ENCODE data around the gene P4HA3.

Gene P4HA3

DNA sequence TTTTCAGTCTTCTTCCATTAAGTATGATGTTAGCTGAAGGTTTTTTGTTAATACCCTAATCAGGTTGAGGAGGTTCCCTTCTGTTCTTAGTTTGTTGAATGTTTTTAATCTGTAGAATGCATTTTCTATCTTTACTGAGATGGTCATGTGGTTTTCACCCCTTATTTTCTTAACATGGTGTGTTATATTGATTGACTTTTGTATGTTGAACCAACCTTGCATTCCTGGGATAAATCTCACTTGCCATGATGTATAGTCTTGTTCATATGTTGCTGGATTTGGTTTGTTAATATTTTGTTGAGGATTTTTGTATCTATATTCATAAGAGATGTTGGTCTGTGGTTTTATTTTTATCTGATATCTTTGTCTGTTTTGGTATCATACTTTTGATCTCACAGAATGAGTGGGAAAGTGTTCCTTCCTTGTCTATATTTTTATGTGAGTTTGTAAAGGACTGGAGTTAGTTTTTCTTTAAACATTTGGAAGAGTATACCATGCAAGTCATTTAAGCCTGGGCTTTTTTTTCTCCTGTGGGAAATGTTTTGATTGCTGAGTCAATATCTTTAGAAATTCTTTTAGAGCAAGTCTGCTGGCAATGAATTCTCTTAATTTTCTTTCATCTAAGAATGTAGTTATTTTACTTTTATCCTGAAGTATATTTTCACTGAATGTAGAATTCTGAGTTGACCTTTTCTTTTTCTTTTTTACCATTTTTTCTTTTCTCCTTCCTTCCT lies 5.5 kb upstream of the P4HA3 start:
- DNase-seq: no peak

DNA sequence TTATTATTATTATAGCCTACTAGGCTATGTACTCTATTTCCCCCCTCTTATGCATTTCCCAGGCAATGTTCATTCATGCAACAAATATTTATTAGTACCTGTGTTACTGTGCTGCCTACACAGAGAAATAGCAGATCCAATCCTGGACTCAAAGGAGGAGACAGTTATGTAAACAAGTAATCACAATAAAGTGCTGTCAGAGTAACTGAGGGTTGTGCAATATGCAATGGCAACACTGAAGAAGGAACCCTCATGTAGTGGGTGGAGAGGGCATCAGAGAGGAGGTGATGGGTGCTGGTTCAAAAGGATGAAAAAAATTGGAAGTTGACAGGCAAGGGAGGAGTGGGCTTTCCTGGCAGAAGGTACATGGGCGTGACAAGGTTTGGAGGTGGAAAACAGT lies 886 bp upstream of the P4HA3 start:
- DNase-seq: no peak

DNA sequence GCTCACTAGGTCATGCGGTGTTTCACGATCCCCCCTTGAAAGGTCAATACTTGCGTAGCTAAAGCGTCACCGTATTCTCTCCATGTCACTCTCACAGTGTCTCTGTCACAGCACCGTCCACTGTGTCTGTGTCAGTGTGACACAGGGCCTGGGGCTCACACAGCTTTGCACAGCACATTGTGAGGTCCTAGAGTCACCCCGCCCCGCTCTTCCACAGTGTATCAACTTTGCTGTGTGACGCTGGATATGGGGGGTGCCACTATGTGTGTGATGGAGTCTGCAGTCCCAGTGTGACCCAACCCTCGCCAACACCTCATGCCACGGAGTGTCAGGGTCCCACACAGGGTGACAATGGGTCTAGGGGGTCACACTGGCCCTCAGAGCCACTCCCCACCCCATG lies 583 bp downstream of the P4HA3 start:
- DNase-seq: no peak

DNA sequence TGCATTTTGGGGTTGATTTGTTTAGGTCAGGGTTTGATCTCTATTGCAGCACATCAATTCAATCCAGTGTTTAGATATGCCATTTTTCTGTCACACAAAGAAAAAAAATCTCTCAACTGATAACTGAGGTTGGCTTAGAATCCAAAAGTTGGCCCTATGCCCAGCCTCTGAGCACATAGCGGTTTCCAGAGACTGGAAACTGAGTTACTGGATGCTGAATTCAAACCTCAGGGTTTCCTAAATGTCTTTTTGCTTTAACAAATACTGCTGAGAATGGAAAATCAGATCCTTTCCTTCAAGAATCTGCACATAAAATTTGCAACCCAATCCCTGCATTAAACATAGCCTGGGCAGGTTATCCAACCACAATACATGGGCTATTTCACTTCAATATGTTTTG lies 4.0 kb downstream of the P4HA3 start:
- DNase-seq: no peak

DNA sequence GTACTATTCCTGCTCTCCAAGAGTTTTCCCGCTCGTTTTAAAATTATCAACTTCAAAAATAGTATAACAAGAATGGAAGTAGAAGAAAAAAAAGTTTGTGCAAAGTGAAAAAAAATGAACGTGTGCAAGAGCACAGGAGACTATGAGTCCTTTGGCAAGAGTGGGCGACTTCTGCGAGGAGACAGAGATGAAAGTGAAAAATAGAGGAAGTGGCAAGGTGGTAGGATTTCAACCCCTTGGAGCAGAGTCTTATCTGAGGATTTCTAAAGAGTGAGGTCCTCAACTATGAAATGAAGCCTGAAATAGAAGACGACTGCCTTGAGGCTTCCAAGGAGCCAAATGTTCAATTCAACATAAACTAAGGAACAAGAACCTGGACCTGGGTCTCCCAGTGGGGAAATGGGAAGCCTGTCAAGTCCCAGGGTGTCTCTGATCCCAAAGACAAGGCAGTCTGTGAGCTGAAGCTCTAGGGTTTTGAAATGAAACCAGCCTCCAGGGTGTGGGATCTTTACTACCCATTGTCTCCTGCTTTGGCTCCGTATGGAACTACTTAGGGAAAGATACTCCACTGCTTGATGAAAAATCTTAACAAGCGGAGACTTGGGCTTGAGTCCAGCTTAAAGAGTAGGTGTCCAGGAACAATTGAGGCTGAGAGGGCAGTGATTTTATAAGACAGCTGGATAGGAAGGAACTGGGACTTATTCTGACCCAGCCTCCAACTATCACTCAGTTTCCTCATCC lies 4.8 kb downstream of the P4HA3 start:
- DNase-seq: peak; percentile 32

DNA sequence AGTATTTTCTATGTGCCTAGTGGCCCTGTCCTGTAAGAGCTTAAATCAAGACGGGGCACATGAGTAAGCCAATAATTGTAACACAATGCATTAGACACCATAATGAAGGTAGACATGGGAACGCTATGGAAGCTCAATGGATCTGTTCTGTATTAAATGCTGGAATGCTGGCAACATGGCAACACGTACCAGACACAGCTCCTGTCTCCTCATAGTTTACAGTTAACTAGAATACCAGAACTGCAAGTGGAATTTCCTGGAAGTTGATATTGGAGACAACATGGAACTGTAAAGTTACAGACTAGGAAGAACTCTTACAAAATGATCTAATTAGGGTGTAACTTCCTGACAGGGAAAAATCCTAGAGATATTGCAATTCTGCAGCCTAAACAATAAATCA lies 12.4 kb downstream of the P4HA3 start:
- DNase-seq: no peak

DNA sequence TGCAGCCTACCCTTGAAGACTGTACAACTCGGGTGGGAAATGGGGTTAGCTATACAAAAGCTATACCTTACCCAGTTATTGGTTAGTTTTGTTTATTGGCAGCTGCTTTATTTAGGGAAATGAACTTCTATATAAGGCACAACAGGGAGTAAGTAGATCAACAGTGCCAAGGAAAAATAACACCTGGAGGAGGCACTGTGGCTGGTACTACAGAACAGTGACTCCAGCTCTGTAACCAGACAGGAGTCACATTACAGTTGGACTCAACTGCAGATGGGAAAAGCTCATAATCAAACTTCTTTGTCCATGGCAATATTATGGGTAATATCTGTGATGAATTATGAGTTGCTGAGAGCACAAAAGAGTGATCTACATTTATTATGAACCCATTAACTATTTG lies 14.0 kb downstream of the P4HA3 start:
- no peak for DNase-seq

DNA sequence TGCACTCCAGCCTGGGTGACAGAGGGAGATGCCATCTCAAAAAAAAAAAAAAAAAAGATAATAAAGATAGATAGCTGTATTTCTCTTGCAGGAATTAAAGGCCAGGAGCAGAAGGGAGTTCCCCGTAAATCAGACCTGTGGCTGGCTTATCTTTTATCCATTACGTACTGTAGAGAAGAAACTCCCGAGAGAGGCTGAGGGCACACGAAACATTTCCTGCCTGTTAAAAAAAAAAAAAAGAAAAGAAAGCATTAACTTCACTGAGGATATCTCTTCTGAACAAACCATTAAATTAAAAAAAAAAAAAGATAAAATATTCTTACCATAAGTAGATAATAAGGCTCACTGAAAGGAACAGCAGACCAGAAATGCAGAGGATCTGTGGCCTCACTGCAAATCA lies 22.5 kb downstream of the P4HA3 start:
- no peak for DNase-seq

DNA sequence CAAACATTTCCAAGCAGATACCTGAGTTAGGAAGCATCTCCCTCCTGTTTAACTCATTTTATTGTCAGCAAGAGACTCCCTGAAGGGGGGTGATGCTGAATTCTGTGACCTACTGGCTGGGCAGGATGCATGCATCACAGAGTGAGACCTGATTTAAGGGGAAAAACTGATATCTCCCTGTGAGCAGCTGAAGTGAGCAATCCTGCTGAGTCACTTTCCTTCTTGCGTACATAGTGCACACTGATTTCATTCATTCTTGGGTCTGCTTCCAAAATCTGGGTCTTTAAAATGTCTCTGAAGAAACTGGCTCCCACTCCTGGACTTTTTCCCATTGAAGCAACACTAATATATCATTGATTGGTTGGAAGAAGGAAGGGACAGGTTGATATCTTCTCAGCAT lies 23.3 kb downstream of the P4HA3 start:
- DNase-seq: no peak

DNA sequence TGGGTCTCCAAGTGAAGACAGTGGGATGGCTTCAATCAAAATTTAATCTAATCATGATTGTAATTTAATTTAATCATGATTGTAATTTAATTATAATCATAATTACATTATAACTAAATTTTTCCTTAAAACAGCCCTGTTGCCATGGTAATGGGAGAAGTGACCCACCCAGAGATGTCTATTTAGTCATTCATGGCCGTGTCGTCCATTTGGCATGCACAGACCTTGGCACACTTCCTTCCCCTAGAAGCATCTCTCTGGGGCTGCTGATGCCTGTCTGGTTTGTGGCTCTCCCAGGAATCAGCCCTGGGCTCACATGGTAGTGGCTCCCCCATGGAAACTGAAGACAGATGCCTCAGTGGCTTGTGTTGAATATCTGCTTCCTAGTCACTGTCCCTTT lies 27.0 kb downstream of the P4HA3 start:
- DNase-seq: no peak

DNA sequence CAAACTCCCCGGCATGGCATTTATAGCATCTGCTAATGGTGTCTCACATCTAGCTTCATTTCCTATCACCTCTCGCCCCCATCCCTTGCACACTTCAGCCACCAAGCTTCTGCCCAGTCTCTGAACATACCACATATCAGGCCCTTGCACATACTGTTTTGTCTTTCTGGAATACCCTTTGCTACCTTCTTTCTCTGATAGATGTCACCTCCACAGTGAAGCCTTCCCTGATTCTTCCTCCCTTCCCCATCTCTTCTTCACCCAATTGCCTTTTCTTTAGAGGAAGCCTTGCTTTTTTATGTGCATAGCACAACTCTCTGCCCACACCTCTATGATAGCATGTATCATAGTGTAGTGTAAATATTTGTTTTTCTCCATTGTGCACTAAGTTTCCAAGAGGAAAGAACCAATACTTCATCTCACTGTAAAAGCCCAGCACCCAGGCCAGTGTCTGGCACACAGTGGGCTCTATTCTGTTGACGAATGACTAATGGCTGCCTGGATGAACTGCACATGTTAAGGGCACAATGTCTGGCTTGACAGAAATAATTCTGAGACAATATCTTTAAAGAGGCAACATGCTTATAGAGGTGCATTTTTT lies 27.8 kb downstream of the P4HA3 start:
- no peak for DNase-seq

DNA sequence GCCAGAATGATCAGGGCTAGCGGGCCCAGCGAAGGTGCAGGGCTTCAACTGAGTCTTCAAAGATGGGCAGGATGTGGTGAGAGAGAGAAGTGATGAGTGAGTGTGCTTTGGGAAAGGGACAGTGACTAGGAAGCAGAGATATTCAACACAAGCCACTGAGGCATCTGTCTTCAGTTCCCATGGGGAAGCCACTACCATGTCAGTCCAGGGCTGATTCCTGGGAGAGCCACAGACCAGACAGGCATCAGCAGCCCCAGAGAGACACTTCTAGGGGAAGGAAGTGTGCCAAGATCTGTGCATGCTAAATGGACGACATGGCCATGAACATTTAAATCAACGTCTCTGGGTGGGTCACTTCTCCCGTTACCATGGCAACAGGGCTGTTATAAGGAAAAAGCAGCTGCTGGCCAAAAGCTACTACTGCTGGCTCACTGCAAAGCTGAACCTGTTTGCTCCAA lies 28.5 kb downstream of the P4HA3 start:
- DNase-seq: no peak

DNA sequence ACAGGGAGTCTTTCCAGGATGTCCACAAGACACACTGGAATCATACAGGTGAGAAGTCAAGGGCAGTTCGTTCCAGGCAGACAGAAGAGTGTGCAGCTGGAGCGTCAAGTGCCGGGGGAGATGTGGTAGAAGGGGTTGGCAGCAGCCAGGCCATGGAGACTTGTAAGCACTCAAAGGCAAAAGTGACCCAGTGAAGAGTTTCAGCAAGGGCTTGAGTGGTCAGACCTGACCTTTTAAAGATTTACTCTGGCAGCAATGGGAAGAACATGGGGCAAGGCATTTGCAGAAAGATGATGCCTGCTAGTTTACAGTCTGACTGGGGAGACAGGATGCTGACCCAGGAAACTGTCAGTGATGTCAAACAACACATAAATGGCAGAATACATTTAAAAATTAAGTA lies 29.0 kb downstream of the P4HA3 start:
- DNase-seq: peak; percentile 81

DNA sequence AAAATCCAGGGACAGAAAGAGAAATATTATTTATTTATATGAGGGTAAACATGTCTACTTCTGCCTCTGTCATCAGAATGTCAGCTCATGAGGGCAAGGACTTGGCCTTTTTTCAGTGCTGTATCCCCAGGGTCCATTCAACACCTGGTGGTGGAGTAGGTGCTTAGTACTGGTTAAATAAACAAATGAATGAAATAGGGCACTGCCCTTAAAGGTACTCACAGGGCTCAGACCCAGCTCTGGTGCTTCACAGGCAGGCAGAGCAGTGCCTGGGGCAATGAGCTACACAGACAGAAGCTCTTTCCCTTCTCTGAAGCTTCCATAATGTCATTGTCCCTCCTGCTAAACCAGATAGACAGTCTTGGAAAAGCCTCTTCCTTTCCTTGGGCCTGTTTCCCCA lies 30.9 kb downstream of the P4HA3 start:
- DNase-seq: no peak

DNA sequence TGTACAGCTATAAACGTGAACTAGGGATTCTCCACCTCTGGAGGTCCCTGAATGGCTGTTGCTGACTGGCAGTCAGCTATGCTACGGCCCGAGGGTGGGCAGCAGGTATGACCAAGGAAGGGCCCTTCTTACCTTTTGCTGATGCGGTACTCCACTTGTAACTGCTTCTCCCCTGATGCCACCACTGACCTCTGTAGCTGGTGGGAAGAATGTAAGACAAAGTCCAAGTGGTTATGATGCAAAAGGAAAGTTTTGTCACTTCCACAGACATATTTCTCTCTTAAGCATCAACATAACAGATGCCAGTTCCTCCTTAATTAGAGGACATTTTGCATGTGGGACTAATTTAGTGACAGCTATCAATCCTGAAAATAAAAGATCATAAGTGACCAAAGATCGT lies 32.2 kb downstream of the P4HA3 start:
- no peak for DNase-seq

DNA sequence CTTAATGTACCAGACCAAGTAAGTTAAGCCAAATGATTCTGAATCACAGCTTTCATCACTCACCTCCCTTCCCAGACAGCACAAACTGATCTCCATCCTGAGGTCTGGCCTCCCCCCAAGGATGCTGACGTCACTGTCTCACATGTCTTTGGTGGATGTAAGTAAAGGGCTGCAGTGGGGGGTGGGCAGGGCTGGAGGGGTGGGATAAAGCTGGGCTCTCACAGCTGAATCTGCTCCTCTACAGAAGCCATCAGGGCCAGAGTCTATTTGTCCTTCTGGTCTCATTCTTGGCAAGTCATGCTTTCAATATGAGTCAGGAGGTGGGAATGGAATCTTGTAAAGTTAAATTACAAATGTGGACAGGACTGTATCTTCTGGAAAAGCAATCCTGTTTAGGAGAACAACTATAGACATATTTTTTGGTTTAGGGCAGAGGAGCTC lies 32.7 kb downstream of the P4HA3 start:
- no peak for DNase-seq

DNA sequence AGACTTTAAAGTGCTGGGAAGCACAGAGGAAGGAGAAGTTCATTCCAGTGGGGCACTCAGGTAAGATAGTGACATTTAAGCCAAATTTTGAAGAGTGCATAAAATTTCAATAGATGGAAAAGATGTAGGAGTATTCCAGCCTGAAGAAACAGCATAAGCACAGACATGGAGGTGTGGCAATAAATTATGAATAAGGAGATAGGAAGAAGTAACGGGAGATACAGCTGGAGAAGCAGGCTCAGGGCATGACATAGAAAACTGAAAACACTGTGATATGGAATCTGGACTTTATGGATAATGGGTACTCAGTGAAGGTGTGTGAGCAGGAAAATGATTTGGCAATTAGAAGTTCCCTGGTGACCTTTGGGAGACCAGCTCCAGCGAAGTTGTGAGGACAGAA lies 33.3 kb downstream of the P4HA3 start:
- DNase-seq: no peak

DNA sequence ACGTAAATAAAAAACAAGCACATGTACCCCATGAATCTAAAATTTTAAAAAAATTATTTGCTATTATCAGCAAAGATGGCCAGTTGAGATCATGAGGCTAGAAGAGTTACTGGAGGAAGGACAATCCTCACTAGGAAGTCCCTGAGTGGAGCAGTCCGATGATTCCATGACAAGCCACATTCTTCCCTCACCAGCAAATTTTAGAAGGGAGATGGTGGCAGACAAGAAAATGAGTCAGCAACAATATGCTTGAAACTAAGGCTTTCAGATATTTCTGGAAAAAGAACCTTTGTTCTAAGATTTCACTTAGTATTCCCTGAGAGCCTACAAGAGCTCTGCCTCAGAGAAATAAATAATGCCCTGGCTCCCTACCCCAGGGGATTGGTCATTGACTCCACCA lies 34.9 kb downstream of the P4HA3 start:
- no peak for DNase-seq

DNA sequence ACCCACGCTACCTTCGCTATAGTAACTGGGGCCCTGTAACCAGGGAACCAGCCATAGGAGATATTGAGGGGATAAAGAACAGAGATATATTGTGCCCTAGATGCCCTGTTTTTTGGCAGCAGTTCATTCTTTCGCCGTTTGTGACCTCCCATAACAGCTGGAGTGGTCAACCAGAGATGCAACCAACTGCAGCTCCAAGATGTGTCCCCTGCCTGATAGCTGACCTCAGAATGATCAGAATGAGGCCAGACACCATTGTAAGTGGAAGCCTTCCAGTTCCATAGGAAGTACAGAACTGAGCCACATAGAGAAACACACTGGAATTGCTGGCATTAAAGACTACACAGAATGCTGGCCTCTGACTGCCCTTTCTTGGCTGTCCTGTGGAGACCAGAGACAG lies 39.2 kb downstream of the P4HA3 start:
- no peak for DNase-seq

DNA sequence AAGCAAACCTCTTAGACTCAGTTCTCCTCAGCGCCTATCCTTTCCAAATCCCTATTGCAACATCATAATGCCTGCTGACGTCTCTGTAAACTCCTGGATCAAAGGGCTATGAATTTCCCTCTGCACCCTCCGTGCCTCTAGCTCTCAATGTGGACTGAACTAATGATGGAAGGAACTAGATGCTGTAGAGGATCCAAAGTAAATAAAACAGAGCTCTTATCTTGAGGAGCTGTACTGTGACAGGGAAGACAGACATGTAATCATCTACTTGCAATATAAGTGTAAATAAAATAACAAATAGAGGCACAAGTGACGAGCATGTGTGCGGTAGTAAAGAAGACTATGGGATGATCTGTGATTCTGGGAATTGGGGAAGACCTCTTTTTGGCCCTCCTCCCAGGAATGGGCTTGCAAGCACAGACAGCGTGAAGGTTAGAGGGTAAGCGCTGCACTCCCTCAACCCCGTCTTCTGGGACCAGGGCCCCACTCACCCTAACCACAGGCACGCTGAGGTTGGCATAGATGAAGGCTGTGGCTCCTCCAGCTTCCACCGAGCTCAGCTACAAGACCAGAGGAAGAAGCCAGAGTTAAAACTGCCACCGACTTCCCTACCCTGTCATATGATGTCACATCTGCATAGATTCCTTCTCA lies 42.2 kb downstream of the P4HA3 start:
- DNase-seq: no peak

DNA sequence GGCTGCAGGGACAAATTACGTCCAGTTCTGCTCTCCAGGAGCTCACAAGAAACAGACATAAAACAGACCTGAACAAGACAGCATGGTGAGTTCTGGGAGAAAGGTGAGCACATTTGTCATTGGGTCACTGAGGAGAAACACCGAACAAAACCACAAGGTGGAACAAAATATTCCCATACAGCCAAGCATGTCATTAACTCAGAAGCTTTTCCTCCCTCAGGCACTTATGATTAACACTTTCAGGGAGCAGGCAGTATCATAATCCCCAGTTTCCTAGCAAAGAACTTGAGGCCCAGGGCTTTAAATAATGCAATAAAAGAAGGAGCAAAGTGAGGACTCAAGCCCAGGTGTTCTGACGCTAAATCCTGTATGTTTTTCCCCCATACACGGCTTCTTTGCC lies 43.0 kb downstream of the P4HA3 start:
- no peak for DNase-seq

DNA sequence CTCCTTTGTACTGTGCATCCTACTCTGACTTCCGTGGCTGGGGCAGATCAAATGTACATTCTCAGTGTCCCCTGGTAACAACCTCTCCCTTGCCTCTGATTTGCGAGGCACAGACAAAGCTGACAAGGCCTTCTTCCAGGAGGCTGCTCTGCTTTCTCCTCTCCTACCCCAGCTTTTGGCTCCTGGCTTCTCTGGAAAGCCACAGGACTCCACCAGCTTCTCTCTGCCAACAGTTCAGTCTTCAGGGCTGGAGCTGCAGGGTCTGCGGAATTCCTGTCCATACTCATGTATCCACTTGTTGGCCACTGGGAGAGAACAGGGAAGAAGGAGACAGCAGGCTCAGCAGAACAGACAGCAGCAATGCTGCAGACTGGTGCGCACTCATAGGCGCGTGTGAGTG lies 44.4 kb downstream of the P4HA3 start:
- DNase-seq: no peak

DNA sequence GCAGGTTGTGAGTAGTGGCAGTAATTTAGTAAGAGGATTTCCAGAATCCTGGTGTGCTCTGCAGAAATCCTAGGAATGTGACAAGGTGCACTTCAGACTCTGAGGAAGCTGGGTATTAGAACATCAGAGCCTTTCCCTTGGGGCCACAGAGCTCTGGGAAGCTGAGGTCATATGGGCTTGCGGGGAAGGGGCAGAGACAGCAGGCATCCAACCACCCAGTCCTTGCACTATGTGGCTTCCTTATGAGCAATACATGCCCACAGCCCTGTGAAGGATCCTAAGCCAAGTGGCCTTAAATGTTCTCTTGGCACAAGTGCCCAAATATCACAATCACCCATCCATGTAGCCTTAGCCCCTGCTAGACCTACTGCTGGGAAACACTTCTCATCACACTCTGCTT lies 46.2 kb downstream of the P4HA3 start:
- peak; percentile 86 for DNase-seq

DNA sequence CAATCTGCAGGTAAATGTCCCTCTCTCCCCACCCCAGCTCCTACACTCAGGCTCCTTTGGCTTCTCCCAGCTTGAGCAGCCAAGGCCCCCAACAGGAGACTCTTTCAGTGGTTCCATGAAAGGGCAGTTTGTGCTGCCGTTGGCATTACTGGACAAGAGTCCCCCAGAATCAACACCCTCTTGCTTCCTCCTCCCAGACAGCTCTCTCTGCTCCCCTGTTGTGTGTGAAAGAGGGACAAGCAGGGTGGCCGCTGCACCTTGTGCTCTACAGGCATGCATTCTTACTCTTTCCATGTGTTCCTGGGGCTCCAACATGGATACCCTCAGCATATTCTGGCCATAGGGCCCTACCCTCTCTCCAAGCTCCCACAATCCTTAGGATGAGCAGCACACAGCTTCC lies 48.7 kb downstream of the P4HA3 start:
- DNase-seq: no peak
